Tibial nerve (tissue), 3 donors: ENCODE measurements around the gene MELTF.

Experiments used
- CTCF ChIP-seq, 5 experiments: fragments of 200-600 bp in 3 of 5; fragments of 450-650 bp in 2 of 5; sonication (generic) in 3 of 5; IDR thresholded peaks; one replicate each; pipeline ENCODE4 v1.5.1; 2016 to 2019; ENCODE audit warnings: antibody characterized with exemption in 5 of 5, mild to moderate bottlenecking in 3 of 5, moderate library complexity in 2 of 5
- POLR2A ChIP-seq, 2 donors: fragments of 450-650 bp; IDR thresholded peaks; one replicate each; pipeline ENCODE4 v1.6.1; 2017; ENCODE audit warnings: antibody characterized with exemption in 2 of 2, mild to moderate bottlenecking in 2 of 2, moderate library complexity in 2 of 2

- TF ChIP-seq CTCF (IDR thresholded peaks at IDR 0.05) (no peak), POLR2A (IDR thresholded peaks at IDR 0.05) (no peak)
Observed at GRCh38 chr3:197006446-197006845, 23.2 kb downstream of the MELTF start.
